Esophagus muscularis mucosa (tissue), 3 donors: Measurements from ENCODE around the gene TBC1D22A.

ENCODE experiments used
- CTCF ChIP-seq, 3 experiments: fragments of 200-600 bp in 2 of 3; fragments of 450-650 bp in 1 of 3; sonication (generic) in 2 of 3; IDR thresholded peaks; one replicate each; pipeline ENCODE4 v1.5.1; 2017 to 2019; ENCODE audit warnings: antibody characterized with exemption in 3 of 3, mild to moderate bottlenecking in 2 of 3, moderate library complexity in 1 of 3
- POLR2AphosphoS5 ChIP-seq, 2 donors: sonication (generic); formaldehyde crosslinking; IDR thresholded peaks; one replicate each; pipeline ENCODE4 v1.6.1; 2017; ENCODE audit warnings: antibody characterized with exemption in 2 of 2

- TF ChIP-seq POLR2AphosphoS5 (IDR thresholded peaks at IDR 0.05) (no peak), CTCF (IDR thresholded peaks at IDR 0.05) (no peak)
These were observed 14.6 kb downstream of the TBC1D22A start for GRCh38 chr22:46776876-46777608.
